RKO (cell line): ENCODE results near the gene CLDN11.

Experiments
- DNase-seq: peaks from one replicate; pipeline ENCODE4 v3.0.0-alpha.2; 2016; ENCODE audit warnings: low spot score

CLDN11 gene

DNA sequence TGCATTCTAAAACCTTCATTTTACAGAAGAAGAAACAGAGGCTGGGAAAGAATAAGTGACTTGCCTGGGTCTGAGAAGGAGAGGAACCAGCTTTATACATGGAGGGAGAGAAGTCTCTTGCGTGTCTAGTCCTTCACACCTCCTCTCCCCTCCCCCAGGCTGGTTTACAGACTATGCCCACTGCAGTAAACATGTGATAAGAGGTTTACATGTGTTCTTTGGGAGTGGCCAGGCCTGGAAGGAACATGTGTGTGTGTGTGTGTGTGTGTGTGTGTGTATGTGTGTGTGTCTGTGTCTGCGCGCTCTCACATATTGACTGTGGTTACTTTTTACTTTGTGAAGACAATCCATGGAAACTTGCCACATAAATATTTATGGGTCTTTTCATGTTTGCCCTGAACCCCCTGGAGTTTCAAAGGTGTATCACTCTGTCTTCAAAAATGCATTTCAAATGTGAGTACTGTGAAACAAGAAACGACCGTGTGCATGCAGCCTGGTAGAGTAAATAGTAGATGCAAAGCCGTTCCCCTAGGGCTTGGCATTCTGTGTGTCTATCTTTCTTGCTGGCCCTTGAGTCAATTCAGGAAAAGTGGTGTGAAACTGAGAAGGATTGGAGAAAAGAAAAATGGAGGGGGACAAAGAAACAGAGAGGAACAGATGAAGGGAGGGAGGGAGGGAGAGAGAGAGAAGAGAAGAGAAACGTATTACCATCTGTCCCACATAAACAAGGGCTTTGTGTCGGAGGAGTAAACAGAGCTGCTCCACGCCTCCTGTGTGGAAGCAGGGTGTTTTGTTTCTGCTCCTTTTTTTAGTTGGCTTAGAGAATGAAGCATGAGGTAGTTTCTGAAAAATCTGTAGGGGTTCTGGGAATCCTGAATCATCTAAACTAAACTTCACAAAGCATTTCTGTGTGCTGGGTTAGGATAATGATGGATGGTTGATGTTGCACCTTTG lies 51.7 kb downstream of the CLDN11 start:
- no peak for DNase-seq

DNA sequence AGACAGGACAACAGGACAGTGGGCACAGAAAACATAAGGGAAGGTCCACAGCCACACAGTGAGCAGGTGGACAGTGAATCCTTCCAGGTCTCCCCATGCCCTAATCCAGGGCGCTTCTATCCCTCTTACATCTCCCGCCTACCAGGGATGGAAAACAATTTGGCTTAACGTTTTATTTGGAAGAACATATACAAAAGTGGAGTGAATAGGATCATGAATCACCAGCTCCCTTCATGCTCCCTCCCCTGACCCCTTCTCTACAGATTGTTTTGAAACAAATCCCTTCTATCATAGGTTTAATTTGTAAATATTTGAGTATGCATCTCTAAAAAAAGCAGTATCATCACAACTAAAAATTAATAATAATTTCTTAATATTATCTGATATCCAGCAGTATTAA lies 52.5 kb downstream of the CLDN11 start:
- DNase-seq = no peak

DNA sequence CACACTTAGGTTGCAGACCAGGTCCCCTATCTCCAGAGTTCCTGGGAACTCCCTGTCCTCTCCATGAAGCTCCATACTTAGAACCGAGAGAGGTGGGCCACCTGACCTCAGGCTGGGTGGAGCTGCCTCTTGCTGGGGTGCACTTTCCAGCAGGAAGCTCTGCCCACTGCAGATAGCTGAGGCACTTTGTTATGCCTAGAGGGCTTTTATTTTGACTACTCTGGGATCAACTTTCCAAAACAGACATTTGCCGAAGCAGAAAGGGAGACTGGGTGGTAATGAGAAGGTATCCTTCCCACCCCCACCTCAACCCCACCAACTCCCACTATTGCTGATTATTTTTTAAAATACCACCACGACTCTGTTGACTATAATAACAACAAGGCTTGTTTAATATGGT lies 54.7 kb downstream of the CLDN11 start:
- no peak for DNase-seq

DNA sequence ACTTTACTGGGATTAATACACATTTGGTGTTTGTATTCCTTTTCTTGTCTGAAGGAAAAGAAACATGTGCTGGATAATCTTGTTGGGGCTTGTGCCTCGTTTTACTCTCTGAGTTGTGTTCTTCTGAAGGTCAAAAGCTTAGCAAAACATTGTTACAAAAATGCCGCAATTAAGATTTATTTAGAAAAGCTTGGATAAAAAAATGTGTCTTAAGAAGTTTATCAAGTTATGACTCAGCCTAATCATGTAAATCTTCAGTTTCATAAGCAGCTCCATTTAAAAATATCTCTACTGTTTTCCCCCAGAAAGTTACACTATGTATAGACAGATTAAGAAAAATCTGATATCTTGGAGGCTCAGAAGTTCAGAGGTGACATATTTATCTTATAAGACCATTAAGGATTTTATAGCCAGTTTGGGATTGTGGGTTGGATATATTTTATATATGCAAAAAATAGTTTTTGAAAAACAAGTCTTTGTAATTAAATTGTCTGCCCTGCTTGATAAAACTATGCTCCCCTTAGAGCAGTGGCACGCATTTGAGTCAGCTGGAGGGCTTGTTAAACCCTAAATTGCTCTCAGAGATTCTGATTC lies 56.5 kb downstream of the CLDN11 start:
- DNase-seq = no peak

- no peak for DNase-seq
Measured at GRCh38 chr3:170476291-170476690, 57.6 kb downstream of the CLDN11 start.

- DNase-seq = no peak
Measured at GRCh38 chr3:170477395-170477794, 58.7 kb downstream of the CLDN11 start.

DNA sequence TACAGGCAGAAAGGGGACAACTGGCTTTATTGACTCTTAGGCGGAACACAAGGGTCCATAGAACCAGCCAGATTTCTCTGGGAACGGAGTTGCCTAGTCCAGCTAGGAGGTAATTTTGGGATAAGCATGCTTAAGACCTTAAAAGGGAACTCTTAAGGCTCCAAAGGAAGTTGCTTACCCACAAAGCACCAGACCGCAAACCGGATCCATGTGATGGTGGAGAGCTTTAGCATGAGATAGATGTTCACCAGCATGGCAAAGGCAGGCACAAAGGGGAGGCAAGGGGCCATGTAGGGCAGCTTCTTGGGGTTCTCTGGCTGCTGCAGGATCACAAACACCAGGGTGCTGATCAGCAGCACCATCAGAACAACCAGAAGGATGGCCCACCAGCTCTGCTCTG lies 61.4 kb downstream of the CLDN11 start:
- no peak for DNase-seq

GRCh38 chr3:170482199-170482598 lies 63.5 kb downstream of the CLDN11 start:
- no peak for DNase-seq

- peak; percentile 16 for DNase-seq
Measured at GRCh38 chr3:170483485-170484262, 65.0 kb downstream of the CLDN11 start.
